Gastroesophageal sphincter (tissue), 4 donors: ENCODE measurements around the gene SENP8. TPM values are rescaled to one million over a fixed set of nuclear protein-coding genes. Genes with fewer than 3 reads are reported as not detected.

Experiments used
- ATAC-seq: fragments of 150-250 bp; one replicate; pipeline ENCODE4 v1.9.1; 2016; ENCODE audit warnings: mild to moderate bottlenecking, moderate library complexity
- H3K27ac ChIP-seq, 4 donors: fragments of 200-600 bp; sonication (generic) in 3 of 4; 1 replicate in 3 of 4; 2 replicates in 1 of 4; pipeline ENCODE4 v1.5.1; 2016 to 2019
- H3K27me3 ChIP-seq: fragments of 200-600 bp; sonication (generic); one replicate; pipeline ENCODE4 v1.5.1; 2019
- H3K36me3 ChIP-seq, 2 donors: fragments of 200-600 bp; sonication (generic); one replicate each; pipeline ENCODE4 v1.5.1; 2019; ENCODE audit warnings: control low read depth in 1 of 2
- H3K4me1 ChIP-seq, 3 donors: fragments of 200-600 bp; sonication (generic); 1 replicate in 2 of 3; 2 replicates in 1 of 3; pipeline ENCODE4 v1.5.1; 2016 to 2019; ENCODE audit warnings: control low read depth in 2 of 3
- H3K4me3 ChIP-seq, 2 donors: fragments of 200-600 bp; sonication (generic); one replicate each; pipeline ENCODE4 v1.5.1; 2019; ENCODE audit warnings: mild to moderate bottlenecking in 1 of 2, moderate library complexity in 1 of 2
- H3K9me3 ChIP-seq, 3 donors: fragments of 200-600 bp; sonication (generic); one replicate each; pipeline ENCODE4 v1.5.1; 2017 to 2019; ENCODE audit warnings: control low read depth in 2 of 3
- EP300 ChIP-seq: sonication (generic); formaldehyde crosslinking; IDR thresholded peaks from one replicate; pipeline ENCODE4 v1.6.1; 2017; ENCODE audit warnings: antibody characterized with exemption, mild to moderate bottlenecking
- POLR2A ChIP-seq, 2 donors: fragments of 450-650 bp; IDR thresholded peaks; one replicate each; pipeline ENCODE4 v1.6.1; 2017; ENCODE audit warnings: antibody characterized with exemption in 2 of 2, mild to moderate bottlenecking in 2 of 2, moderate library complexity in 1 of 2
- POLR2AphosphoS5 ChIP-seq: sonication (generic); formaldehyde crosslinking; IDR thresholded peaks from one replicate; pipeline ENCODE4 v1.6.1; 2017; ENCODE audit warnings: antibody characterized with exemption
- WGBS, 2 donors: methylation state at CpG; one replicate each; pipeline ENCODE4 v1.1.5; 2018; ENCODE audit warnings: low coverage in 1 of 2; 5-methylcytosine and 5-hydroxymethylcytosine counted together
- total RNA-seq, 4 donors: library from RNA; depleted of rRNA; stranded (reverse); fragments of >200 nt; gene quantifications; one replicate each; pipeline ENCODE4 v1.1.0, GENCODE V29; 2016
- TF ChIP-seq, protein P1 (sequence below), 4 experiments: fragments of 200-600 bp in 2 of 4; fragments of 450-650 bp in 2 of 4; sonication (generic) in 1 of 4; IDR thresholded peaks; one replicate each; pipeline ENCODE4 v1.5.1; 2017 to 2019; ENCODE audit warnings: antibody characterized with exemption in 4 of 4, mild to moderate bottlenecking in 2 of 4, moderate library complexity in 2 of 4

SENP8 gene
- total RNA-seq, 4 donors from 2014 or later: 0.92 to 2.8 (median 2.1) TPM

DNA sequence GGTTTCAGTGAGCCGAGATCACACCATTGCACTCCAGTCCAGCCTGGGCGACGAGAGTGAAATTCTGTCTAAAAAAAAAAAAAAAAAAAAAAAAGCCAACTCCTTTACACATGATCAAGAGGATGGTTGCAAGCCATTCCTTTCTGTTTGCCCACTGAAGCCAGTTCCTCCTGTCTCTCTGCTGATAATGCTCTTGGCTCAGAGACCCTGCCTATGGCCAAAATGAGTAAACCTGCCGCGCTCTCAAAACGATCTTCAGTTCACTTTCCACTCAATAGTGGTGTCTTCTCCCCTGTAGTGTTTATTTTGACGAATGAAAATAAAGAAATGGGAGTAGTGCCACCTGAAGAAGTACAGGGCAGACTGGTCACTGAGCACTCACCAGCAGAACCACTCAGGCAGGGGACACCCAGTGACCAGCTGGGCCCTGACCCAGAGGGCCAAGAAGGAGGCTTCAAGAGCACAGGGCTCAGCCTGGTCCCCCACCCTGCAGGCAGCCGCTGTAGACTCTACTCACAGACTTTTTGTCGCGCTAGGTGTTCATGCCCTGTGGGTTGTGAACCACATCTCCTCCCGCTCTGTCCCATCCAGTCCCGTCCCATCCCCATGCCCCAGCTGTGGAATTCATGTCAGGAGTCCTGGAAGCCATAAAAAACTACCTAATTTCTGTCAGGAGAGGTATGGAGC lies 55.8 kb downstream of the SENP8 start:
- 40% methylated on average over 1 of the region's 12 CpGs; no CpG with 5 or more reads in 1 of the 2 donors for WGBS, 2 donors

GRCh38 chr15:72174551-72175165 lies 56.5 kb downstream of the SENP8 start:
- 65 to 78% methylated on average over 3 to 5 of the region's 5 CpGs for WGBS, 2 donors
- ATAC-seq: no peak
- peaks cover 0 to 5% (median 0%) of the 10 kb centered on the region in 3 donors for H3K4me1 ChIP-seq

More for the DNA sequence above, 55.8 kb downstream of the SENP8 start:
- Histone ChIP-seq H3K27ac (no peak overlapping the region), H3K27me3 (peaks cover 18% of the 10 kb centered on the region), H3K9me3 (no peaks in the 10 kb centered on the region), H3K36me3 (no peaks in the 10 kb centered on the region), H3K4me1 (no peaks in the 10 kb centered on the region), H3K4me3 (no peak overlapping the region)
- TF ChIP-seq EP300 (no peak), POLR2A (IDR thresholded peaks at IDR 0.05) (no peak), POLR2AphosphoS5 (no peak)
- TF ChIP-seq, protein P1, sequence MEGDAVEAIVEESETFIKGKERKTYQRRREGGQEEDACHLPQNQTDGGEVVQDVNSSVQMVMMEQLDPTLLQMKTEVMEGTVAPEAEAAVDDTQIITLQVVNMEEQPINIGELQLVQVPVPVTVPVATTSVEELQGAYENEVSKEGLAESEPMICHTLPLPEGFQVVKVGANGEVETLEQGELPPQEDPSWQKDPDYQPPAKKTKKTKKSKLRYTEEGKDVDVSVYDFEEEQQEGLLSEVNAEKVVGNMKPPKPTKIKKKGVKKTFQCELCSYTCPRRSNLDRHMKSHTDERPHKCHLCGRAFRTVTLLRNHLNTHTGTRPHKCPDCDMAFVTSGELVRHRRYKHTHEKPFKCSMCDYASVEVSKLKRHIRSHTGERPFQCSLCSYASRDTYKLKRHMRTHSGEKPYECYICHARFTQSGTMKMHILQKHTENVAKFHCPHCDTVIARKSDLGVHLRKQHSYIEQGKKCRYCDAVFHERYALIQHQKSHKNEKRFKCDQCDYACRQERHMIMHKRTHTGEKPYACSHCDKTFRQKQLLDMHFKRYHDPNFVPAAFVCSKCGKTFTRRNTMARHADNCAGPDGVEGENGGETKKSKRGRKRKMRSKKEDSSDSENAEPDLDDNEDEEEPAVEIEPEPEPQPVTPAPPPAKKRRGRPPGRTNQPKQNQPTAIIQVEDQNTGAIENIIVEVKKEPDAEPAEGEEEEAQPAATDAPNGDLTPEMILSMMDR (IDR thresholded peaks at IDR 0.05): no peak
- no peak for ATAC-seq

GRCh38 chr15:72175186-72176044 lies 57.2 kb downstream of the SENP8 start:
- ATAC-seq: no peak
- TF ChIP-seq, protein P1 (IDR thresholded peaks at IDR 0.05): no peak
- TF ChIP-seq POLR2AphosphoS5 (no peak), POLR2A (IDR thresholded peaks at IDR 0.05) (no peak), EP300 (no peak)
- H3K36me3 ChIP-seq: no peaks in the 10 kb centered on the region
- WGBS, 2 donors: 86 to 93% methylated on average over 4 to 12 of the region's 15 CpGs
- no peak overlapping the region for H3K4me3 ChIP-seq
- no peaks in the 10 kb centered on the region for H3K9me3 ChIP-seq
- H3K27me3 ChIP-seq: peaks cover 33% of the 10 kb centered on the region
- no peak overlapping the region for H3K27ac ChIP-seq
- peaks cover 0 to 9% (median 0%) of the 10 kb centered on the region in 3 donors for H3K4me1 ChIP-seq

More at GRCh38 chr15:72174551-72175165, 56.5 kb downstream of the SENP8 start:
- no peak overlapping the region for H3K4me3 ChIP-seq
- H3K27ac ChIP-seq: no peak overlapping the region
- peaks cover 25% of the 10 kb centered on the region for H3K27me3 ChIP-seq
- no peaks in the 10 kb centered on the region for H3K9me3 ChIP-seq
- no peaks in the 10 kb centered on the region for H3K36me3 ChIP-seq
- TF ChIP-seq POLR2AphosphoS5 (no peak), EP300 (no peak), POLR2A (IDR thresholded peaks at IDR 0.05) (no peak)
- TF ChIP-seq, protein P1 (IDR thresholded peaks at IDR 0.05): no peak

GRCh38 chr15:72176159-72176558 lies 58.0 kb downstream of the SENP8 start:
- ATAC-seq: no peak
- WGBS, 2 donors: 80% methylated on average over 2 of the region's 6 CpGs; no CpG with 5 or more reads in 1 of the 2 donors
- no peaks in the 10 kb centered on the region for H3K9me3 ChIP-seq
- H3K36me3 ChIP-seq: no peaks in the 10 kb centered on the region
- no peak overlapping the region for H3K4me3 ChIP-seq
- H3K4me1 ChIP-seq: peaks cover 0 to 9% (median 0%) of the 10 kb centered on the region in 3 donors
- no peak overlapping the region for H3K27ac ChIP-seq
- no peak for TF ChIP-seq EP300
- TF ChIP-seq POLR2A (IDR thresholded peaks at IDR 0.05): no peak
- TF ChIP-seq POLR2AphosphoS5: no peak
- TF ChIP-seq, protein P1 (IDR thresholded peaks at IDR 0.05): no peak
- H3K27me3 ChIP-seq: peaks cover 38% of the 10 kb centered on the region
